HG02970 (cell line): ENCODE results near the gene SETSIP.
"Not testable (repeated sequence)": the region's sequence is repeated elsewhere in the genome, so short reads cannot be mapped to it uniquely, and the experiment has no call there.

Experiments used
- ATAC-seq: cut with Tn5 transposase; IDR thresholded peaks from one replicate; pipeline ENCODE4 v1.9.1; 2021; ENCODE audit warnings: mild to moderate bottlenecking, moderate library complexity, moderate number of reproducible peaks; ENCODE audit not compliant: unreplicated experiment, low FRiP score

SETSIP gene

GRCh38 chr1:92066321-92066720 is 8.9 kb downstream of the SETSIP start:
- no peak for ATAC-seq

GRCh38 chr1:92065042-92065441 is 10.2 kb downstream of the SETSIP start:
- no peak for ATAC-seq

DNA sequence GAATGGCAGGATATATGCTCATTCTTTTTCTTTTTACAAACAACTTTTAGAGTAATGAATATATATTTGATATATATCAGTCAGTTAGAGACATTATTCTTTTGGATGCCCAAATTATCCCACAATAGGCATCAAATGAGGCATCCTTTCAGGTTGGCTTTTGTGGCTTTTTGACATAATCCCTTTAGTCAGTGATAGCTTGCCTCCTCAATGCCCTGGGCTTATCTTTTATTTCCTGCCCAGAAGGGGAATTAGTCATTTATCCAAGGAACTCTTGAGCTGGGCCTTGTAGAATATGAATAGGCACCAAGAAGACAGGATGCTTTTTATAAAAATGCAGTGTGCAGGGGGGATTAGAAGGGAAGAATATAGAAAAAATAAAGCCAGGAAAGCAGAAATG is 23.3 kb downstream of the SETSIP start:
- ATAC-seq: no peak

DNA sequence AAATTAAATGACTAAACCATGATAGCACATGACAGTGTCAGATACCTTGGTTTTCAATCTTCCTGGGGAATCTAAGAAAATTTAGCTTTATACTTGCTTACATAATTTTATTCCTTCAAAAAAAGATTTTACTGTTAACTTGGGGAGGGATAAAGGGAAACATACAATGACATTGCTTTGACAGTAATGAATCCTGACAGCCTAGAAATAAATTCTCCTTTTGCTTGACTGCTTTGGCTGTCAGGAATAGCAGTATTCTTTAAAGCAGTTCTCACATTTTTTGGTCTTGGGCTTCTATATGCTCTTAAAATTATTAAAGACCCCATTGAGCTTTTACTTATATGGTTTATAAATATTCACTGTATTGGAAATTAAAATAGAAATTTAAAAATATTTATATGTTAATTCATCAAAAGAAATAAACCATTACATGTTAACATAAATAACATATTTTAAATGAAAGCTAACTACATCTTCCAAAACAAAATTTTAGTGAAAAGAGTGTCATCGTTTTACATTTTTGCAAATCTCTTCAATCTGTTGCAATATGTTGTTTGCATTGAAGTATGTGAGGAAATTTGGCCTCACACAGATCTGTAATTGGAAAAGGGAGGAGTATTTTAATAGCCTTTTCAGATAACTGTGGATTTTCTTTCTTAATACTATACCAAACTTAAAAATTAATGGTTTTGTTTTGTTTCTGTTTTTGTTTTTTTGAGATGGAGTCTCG is 29.3 kb downstream of the SETSIP start:
- no peak for ATAC-seq

GRCh38 chr1:92043621-92044020 is 31.6 kb downstream of the SETSIP start:
- ATAC-seq: no peak

- ATAC-seq: no peak
These were observed 34.2 kb downstream of the SETSIP start for GRCh38 chr1:92040971-92041370.

DNA sequence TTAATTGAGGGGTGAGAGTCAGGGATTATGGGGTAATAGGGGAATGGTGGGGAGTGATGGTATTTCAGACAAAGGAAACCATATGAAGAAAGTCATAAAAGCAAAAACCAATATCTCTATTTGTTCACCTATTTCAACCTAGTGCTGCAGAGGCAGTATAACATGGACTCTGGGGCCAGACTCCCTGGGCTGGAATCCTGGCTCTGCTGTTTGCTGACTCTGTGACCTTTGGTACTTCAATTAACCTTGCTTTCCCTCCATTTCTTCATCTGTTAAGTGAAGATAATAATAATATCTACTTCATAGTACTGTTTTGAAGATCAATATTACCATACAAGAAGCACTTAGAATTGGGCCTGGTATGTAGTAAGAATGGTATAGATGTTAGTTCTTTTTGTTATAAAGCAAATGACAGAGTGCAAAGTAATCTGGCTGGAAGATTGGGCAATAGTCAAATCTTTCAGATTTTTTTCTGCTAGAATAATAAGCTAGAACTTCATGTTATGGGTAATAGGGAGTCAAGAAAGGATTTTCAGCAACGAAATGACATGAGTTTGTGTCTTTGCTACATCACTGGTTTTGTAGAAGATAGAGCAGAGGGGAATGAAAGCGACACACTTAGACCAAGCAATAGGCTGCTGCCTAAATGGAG is 36.4 kb downstream of the SETSIP start:
- no peak for ATAC-seq

DNA sequence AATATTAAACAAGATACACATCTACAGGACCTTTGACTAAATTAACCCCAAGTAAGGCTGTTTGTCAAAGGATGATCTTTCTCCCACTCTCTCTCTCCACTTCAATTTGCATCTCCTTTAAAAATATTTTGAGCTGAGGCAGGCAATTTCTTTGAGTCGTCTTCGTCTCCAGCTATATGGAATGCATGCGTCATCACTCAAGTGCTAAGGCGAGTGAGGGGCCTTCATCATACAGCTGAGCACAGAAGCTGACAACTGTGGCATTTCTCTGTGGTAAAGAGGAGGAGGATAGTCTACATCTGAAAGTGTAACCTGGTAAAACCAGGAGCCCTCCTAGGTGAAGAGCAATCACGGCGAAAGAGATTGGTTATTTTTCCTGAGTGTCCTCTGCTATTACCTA is 37.8 kb downstream of the SETSIP start:
- ATAC-seq: no peak

DNA sequence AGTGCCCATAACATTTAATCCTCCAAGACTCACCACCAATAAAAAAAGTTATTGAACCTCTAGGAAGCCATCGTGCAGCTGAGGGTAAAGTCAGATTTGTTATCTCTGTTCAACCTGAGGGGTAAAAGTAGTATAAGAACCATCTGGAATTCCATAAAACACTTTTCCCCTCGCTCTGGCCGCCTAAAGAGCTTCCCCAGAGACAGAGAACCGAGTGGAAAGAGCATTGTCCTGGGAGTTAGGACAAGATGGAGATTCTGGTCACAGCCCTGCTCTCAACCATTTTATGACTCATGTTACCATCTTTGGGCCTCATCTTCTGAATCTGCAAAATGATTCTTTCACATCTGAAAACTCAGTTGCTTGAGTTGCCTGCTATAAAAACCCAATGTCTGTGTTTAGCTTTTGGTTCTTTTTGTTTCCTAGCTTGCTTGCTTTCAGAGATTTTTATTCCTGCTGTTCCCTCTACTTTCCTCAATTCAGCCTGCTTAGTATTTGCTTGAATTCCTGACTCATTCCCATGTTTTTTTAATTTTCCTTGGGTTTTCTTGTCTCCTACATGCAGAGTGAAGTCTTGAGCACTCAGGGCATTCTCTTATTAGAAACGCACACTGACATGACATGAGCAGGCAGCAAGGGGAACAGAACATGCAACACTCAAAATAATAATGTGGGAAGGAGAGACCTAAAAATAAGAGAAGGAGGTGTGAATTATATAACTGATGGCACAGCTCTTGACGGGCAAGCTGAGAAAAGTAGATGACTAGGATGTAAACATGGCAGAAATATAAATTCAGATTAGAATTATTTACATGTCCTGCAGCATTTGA is 43.7 kb downstream of the SETSIP start:
- ATAC-seq: no peak

GRCh38 chr1:92030656-92031107 is 44.5 kb downstream of the SETSIP start:
- ATAC-seq: no peak

- no peak for ATAC-seq
These were observed 45.8 kb downstream of the SETSIP start for GRCh38 chr1:92029241-92029922.

GRCh38 chr1:92026806-92027205 is 48.4 kb downstream of the SETSIP start:
- no peak for ATAC-seq

GRCh38 chr1:92026042-92026441 is 49.2 kb downstream of the SETSIP start:
- not testable (repeated sequence) for ATAC-seq
